B cell (primary cell): ENCODE results near the gene RRM1. TPM values are rescaled to one million over a fixed set of nuclear protein-coding genes. Genes with fewer than 3 reads are reported as not detected.

Experiments used
- ATAC-seq: fragments of 200-7000 bp; cut with Tn5 transposase; one replicate; pipeline ENCODE4 v1.10.0; 2021; ENCODE audit warnings: low read depth, mild to moderate bottlenecking, moderate number of reproducible peaks, moderate library complexity
- CTCF ChIA-PET: fragments of 350-600 bp; sonication (Branson Sonifier 250); formaldehyde crosslinking; loops from one replicate; lab custom pipeline; 2021; ENCODE audit warnings: antibody characterized with exemption, inconsistent platforms; lab: Charles Lee
- POLR2A ChIA-PET: fragments of 350-600 bp; sonication (Branson Sonifier 250); formaldehyde crosslinking; loops from one replicate; lab custom pipeline; 2021; ENCODE audit warnings: antibody characterized with exemption; lab: Charles Lee
- DNase-seq: peaks from one replicate; pipeline ENCODE4 v3.0.0; 2013
- H2AFZ ChIP-seq: 2 replicates; pipeline ENCODE4 v1.6.1; 2012; ENCODE audit warnings: mild to moderate bottlenecking, low read depth, low read length; ENCODE audit not compliant: insufficient read depth, poor library complexity, severe bottlenecking
- H3K27ac ChIP-seq, 2 donors: 1 replicate in 1 of 2; 2 replicates in 1 of 2; pipeline ENCODE4 v1.5.1; 2012 to 2013; ENCODE audit warnings: low read length in 2 of 2, mild to moderate bottlenecking in 2 of 2, moderate library complexity in 1 of 2
- H3K27me3 ChIP-seq, 4 experiments: fragments of 200-600 bp in 1 of 4; sonication (generic) in 1 of 4; replicated peaks in 1 of 4; 1 replicate in 2 of 4; 2 replicates in 2 of 4; pipeline versions ENCODE4 v1.6.1 to v1.7.0; 2013 to 2016; ENCODE audit warnings: low read length in 3 of 4, mild to moderate bottlenecking in 2 of 4, mixed read lengths in 1 of 4, moderate library complexity in 1 of 4; ENCODE audit not compliant: insufficient read depth in 4 of 4, control insufficient read depth in 3 of 4; ENCODE audit errors: control extremely low read depth in 1 of 4
- H3K36me3 ChIP-seq, 2 experiments: replicated peaks in 1 of 2; 1 replicate in 1 of 2; 2 replicates in 1 of 2; pipeline versions ENCODE4 v1.6.1 to v1.7.1; 2013; ENCODE audit warnings: low read length in 1 of 2; ENCODE audit not compliant: insufficient read depth in 2 of 2, control insufficient read depth in 1 of 2; ENCODE audit errors: control extremely low read depth in 1 of 2, extremely low read depth in 1 of 2
- H3K4me1 ChIP-seq, 2 donors: fragments of 200-600 bp in 1 of 2; sonication (generic) in 1 of 2; 1 replicate in 1 of 2; 2 replicates in 1 of 2; pipeline versions ENCODE4 v1.5.1 to v1.6.1; 2013 to 2017; ENCODE audit warnings: low read length in 2 of 2; ENCODE audit not compliant: control insufficient read depth in 2 of 2, insufficient read depth in 2 of 2
- H3K4me2 ChIP-seq: replicated peaks from 2 replicates; pipeline ENCODE3; 2012; ENCODE audit warnings: mild to moderate bottlenecking, low read depth, low read length; ENCODE audit not compliant: poor library complexity, severe bottlenecking
- H3K4me3 ChIP-seq, 5 experiments: fragments of 200-600 bp in 1 of 5; sonication (generic) in 1 of 5; 1 replicate in 3 of 5; 2 replicates in 2 of 5; pipeline versions ENCODE4 v1.5.1 to v1.7.0; 2011 to 2016; ENCODE audit warnings: low read length in 4 of 5, mild to moderate bottlenecking in 4 of 5, low read depth in 2 of 5, control low read depth in 1 of 5, moderate library complexity in 1 of 5; ENCODE audit not compliant: insufficient read depth in 1 of 5; ENCODE audit errors: control extremely low read depth in 1 of 5, extremely low read depth in 1 of 5
- H3K79me2 ChIP-seq: fragments of 200-600 bp; sonication (generic); one replicate; pipeline ENCODE4 v1.6.0; 2016; ENCODE audit warnings: low read length; ENCODE audit not compliant: control insufficient read depth, insufficient read depth
- H3K9ac ChIP-seq: fragments of 200-600 bp; sonication (generic); 2 replicates; pipeline ENCODE4 v1.6.1; 2017; ENCODE audit warnings: mild to moderate bottlenecking, low read length, moderate library complexity
- H3K9me3 ChIP-seq, 3 donors: one replicate each; pipeline versions ENCODE4 v1.6.1 to v1.7.1; 2013; ENCODE audit warnings: low read length in 2 of 3; ENCODE audit not compliant: control insufficient read depth in 2 of 3, insufficient read depth in 1 of 3; ENCODE audit errors: control extremely low read depth in 1 of 3
- H4K20me1 ChIP-seq: 2 replicates; pipeline ENCODE4 v1.6.0; 2012; ENCODE audit warnings: mild to moderate bottlenecking, low read length; ENCODE audit not compliant: insufficient read depth, control insufficient read depth, poor library complexity, severe bottlenecking
- H3K27ac Mint-ChIP-seq: one replicate; pipeline ENCODE4 v1.8.0; 2021; ENCODE audit warnings: mixed read lengths
- H3K27me3 Mint-ChIP-seq: one replicate; pipeline ENCODE4 v1.8.0; 2021; ENCODE audit warnings: mixed read lengths
- H3K4me1 Mint-ChIP-seq: one replicate; pipeline ENCODE4 v1.8.0; 2021; ENCODE audit warnings: mixed read lengths
- H3K4me3 Mint-ChIP-seq: one replicate; pipeline ENCODE4 v1.8.0; 2021; ENCODE audit warnings: mixed read lengths
- H3K9me3 Mint-ChIP-seq: one replicate; pipeline ENCODE4 v1.8.0; 2022; ENCODE audit warnings: mixed read lengths; ENCODE audit not compliant: insufficient read depth
- EZH2 ChIP-seq: IDR thresholded peaks from 2 replicates; pipeline ENCODE4 v1.6.1; 2012; ENCODE audit warnings: borderline replicate concordance, low read depth, mild to moderate bottlenecking, moderate library complexity, low read length; ENCODE audit not compliant: insufficient read depth, poor library complexity, severe bottlenecking
- WGBS: methylation state at CpG from one replicate; pipeline ENCODE4 v1.1.5; 2013; ENCODE audit warnings: missing lambda C conversion rate; ENCODE audit not compliant: insufficient coverage; 5-methylcytosine and 5-hydroxymethylcytosine counted together
- intact Hi-C: fragments of 100-400 bp; cut with micrococcal nuclease; formaldehyde crosslinking; loops from one replicate; pipeline ENCODE4 v1.10.0; 2022
- polyA plus RNA-seq: library from polyadenylated mRNA; depleted of rRNA; stranded (reverse); fragments of >200 nt; gene quantifications from 2 replicates; pipeline ENCODE4 v1.2.3, GENCODE V29; 2012
- total RNA-seq, 2 donors: library from RNA; stranded (reverse); fragments of 120-200 nt in 1 of 2; gene quantifications; 1 replicate in 1 of 2; 2 replicates in 1 of 2; pipeline versions ENCODE4 v1.2.3 to v1.2.4, GENCODE V29; 2013 to 2022
- TF ChIP-seq, protein P1 (sequence below): fragments of 200-600 bp; IDR thresholded peaks from one replicate; pipeline ENCODE4 v1.8.0; 2022; ENCODE audit warnings: antibody characterized with exemption, mild to moderate bottlenecking

The RRM1 gene
- total and polyA plus RNA-seq, 2 donors (not counting 1 experiment from before 2014, with no cell fraction given) = 6.0 to 24.5 TPM

DNA sequence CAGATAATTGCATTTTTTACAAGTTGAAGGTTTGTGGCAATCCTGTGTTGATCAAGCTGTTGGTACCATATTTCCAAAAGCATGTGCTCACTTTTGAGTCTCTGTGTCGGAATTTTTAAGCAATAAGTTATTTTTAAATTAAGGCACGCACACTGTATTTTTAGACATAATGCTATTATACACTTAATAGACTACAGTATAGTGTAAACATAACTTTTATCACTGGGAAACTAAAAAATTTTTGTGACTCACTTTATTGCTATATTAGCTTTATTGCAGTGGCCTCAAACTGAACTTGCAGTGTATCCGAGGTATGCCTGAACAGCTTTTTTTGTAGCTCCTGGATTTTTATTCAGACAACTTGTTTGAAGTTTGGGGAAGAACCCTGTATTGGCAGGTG lies 31.3 kb upstream of the RRM1 start:
- intact Hi-C loops = no loop called here
- ATAC-seq (no peak), DNase-seq (no peak)
- Histone ChIP-seq H3K4me2 (no peak overlapping the region), H3K27me3 (no peaks in the 10 kb centered on the region), H3K27ac (no peak overlapping the region), H3K9ac (no peak overlapping the region), H3K9me3 (no peaks in the 10 kb centered on the region), H3K4me3 (no peak overlapping the region), H3K79me2 (peaks cover 23% of the 10 kb centered on the region), H2AFZ (no peak overlapping the region), H3K4me1 (peaks cover 19 to 21% of the 10 kb centered on the region in 2 donors), H3K36me3 (peaks cover 0 to 31% of the 10 kb centered on the region in 2 experiments), H4K20me1 (no peaks in the 10 kb centered on the region)
- Mint-ChIP-seq H3K4me1 (peaks cover 35% of the 10 kb centered on the region), H3K27ac (no peak overlapping the region), H3K4me3 (no peak overlapping the region), H3K9me3 (no peaks in the 10 kb centered on the region), H3K27me3 (no peaks in the 10 kb centered on the region)
- WGBS = 100% methylated on average over 1 of the region's 3 CpGs
- ChIA-PET CTCF (interaction anchor here (3.6 to 15.4 kb wide), 2 partner anchors 10 to 217 kb away, joined by 23 to 819 read pairs; partner anchors contain the start of genes RHOG and STIM1), POLR2A (no interaction called here)
- TF ChIP-seq, protein P1, sequence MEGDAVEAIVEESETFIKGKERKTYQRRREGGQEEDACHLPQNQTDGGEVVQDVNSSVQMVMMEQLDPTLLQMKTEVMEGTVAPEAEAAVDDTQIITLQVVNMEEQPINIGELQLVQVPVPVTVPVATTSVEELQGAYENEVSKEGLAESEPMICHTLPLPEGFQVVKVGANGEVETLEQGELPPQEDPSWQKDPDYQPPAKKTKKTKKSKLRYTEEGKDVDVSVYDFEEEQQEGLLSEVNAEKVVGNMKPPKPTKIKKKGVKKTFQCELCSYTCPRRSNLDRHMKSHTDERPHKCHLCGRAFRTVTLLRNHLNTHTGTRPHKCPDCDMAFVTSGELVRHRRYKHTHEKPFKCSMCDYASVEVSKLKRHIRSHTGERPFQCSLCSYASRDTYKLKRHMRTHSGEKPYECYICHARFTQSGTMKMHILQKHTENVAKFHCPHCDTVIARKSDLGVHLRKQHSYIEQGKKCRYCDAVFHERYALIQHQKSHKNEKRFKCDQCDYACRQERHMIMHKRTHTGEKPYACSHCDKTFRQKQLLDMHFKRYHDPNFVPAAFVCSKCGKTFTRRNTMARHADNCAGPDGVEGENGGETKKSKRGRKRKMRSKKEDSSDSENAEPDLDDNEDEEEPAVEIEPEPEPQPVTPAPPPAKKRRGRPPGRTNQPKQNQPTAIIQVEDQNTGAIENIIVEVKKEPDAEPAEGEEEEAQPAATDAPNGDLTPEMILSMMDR = no peak
- no peak for TF ChIP-seq EZH2

DNA sequence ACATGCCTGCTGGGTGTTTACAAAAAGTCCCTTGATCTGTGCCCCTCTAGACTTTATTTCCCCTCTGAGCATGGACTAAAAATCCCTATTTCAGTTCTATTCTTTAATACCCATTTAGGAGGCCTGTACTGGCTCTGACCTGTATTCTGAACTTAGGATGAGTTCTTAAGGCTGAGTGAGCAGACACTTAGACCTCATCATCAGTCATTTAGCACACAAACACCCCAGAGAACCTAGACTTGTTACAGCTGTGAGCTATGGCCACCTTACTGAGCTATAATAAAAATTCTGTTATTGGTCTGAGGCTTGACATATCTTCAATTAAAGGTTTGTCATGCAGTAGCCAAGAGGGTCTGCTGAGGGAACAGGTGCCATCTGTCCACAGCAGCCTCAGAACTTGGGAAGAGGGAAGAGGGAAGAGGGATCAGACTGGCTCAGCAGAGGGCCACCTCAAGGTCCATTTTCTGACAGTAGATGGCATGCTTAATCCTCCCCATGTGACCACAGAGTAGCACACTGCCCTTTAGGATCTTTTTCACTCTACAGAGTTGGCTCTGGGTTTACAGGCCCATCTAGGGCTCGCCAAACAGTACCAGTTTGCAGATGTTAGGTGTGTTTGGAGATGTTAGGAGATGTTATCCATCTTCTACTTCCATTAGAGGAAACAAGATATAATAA lies 30.2 kb upstream of the RRM1 start:
- Histone ChIP-seq H3K4me1 (peaks cover 18 to 26% of the 10 kb centered on the region in 2 donors), H3K4me2 (no peak overlapping the region), H3K79me2 (peaks cover 14% of the 10 kb centered on the region), H3K27ac (peak overlapping the region in 1 of 2 donors; percentile 11), H3K9me3 (no peaks in the 10 kb centered on the region), H3K36me3 (peaks cover 0 to 35% of the 10 kb centered on the region in 2 experiments), H3K27me3 (no peaks in the 10 kb centered on the region), H2AFZ (no peak overlapping the region), H3K9ac (no peak overlapping the region), H4K20me1 (no peaks in the 10 kb centered on the region), H3K4me3 (no peak overlapping the region)
- no peak for DNase-seq
- no peaks in the 10 kb centered on the region for H3K27me3 Mint-ChIP-seq
- no peak overlapping the region for H3K4me3 Mint-ChIP-seq
- ATAC-seq = no peak
- POLR2A ChIA-PET = no interaction called here
- WGBS = no CpG with 5 or more reads among the region's 1 CpG
- no peak for TF ChIP-seq EZH2
- TF ChIP-seq, protein P1 = no peak
- no peaks in the 10 kb centered on the region for H3K9me3 Mint-ChIP-seq
- intact Hi-C loops = no loop called here
- H3K27ac Mint-ChIP-seq = no peak overlapping the region
- CTCF ChIA-PET = interaction anchor here (0.7 to 15.4 kb wide), 6 partner anchors 9 to 218 kb away, joined by 3 to 819 read pairs (median 4); partner anchors contain the start of genes RHOG and STIM1
- peaks cover 43% of the 10 kb centered on the region for H3K4me1 Mint-ChIP-seq
